HG03280 (cell line): ENCODE results near the gene MYEF2.

Experiments used
- ATAC-seq: cut with Tn5 transposase; IDR thresholded peaks from one replicate; pipeline ENCODE4 v1.9.1; 2021; ENCODE audit warnings: mild to moderate bottlenecking, moderate library complexity; ENCODE audit not compliant: unreplicated experiment

The MYEF2 gene, protein sequence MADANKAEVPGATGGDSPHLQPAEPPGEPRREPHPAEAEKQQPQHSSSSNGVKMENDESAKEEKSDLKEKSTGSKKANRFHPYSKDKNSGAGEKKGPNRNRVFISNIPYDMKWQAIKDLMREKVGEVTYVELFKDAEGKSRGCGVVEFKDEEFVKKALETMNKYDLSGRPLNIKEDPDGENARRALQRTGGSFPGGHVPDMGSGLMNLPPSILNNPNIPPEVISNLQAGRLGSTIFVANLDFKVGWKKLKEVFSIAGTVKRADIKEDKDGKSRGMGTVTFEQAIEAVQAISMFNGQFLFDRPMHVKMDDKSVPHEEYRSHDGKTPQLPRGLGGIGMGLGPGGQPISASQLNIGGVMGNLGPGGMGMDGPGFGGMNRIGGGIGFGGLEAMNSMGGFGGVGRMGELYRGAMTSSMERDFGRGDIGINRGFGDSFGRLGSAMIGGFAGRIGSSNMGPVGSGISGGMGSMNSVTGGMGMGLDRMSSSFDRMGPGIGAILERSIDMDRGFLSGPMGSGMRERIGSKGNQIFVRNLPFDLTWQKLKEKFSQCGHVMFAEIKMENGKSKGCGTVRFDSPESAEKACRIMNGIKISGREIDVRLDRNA

DNA sequence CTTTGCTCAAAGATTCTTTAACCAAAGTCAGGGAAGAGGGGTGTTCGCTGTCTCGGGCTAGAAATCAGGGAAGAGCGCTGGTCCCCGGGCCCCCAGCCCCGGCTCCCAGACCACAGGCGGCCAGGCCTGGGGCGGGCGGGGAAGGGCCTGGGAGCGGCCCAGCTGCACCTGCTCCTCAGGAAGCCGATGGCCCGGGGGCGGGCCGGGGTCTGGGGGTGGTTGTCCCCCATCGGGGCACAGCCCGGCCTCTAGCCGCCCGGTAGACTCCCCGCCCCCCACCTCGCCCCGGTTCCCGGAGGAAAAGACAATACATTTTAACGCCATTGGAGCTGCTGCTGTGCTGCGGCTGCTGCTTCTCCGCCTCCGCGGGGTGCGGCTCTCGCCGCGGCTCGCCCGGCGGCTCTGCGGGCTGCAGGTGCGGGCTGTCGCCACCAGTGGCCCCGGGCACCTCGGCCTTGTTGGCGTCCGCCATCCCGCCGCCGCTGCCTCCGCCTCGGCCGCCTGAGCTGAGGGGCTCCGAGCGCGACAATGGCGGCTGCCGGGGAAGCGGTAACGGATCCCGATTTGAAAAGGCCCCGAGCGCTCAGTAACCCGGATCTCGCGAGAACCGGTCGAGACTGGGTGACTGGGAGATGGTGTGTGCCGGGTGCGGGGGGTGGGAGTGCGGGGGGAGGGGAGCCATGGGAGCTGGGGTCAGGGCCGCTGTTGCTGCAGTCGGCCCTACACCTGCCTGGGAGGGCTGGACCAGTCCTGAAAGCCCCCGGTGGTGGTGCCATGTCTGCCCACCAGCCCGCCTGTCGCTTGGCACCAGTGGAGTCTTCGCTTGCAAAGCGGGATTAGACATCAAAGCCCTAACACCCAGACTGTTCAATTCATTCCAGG, at the start of gene MYEF2:
TSS of gene MYEF2 (minus strand) at position 530 of the 882 bp plus-strand sequence. CDS start at position 472, 58 bp downstream.
- ATAC-seq, result peak; percentile 67

DNA sequence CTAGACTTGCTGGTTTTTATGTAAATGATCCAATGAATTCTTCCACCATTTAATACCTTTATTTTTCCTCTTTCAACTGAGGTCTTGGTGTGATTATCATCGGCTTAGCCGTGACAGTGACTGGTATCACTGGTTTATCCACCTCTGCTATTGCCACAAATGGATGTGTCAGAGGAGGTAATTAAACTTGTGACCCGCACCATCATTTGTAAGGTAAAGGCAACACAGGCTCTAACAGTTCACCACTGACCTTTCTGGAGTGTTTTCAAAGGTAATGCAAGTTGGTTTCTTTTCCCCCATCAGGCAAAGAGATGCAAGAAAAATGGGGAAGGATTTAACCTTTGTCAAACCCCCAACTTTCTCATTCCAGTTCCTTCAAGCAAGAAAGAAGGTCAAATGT, 47.7 kb upstream of the MYEF2 start:
- no peak for ATAC-seq

DNA sequence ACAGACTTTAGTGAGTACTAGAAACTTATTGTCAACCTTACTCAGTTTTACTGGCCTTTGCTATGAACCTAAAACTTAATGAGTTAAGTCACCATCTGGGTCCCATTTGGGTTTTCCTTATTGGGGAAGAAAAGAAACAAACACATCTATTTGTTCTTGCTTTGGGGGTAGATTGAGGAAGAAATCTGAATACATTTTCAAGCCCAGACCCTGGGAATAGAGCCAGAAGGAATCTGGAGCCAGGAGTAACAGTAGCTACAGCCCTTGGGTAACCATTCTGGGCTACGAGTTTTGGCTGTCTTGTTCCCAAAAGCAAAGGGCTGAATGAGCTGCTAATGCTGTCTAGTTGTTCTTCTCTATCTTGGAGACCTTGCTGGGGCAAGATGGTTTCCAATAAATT, 44.5 kb upstream of the MYEF2 start:
- ATAC-seq, result no peak

DNA sequence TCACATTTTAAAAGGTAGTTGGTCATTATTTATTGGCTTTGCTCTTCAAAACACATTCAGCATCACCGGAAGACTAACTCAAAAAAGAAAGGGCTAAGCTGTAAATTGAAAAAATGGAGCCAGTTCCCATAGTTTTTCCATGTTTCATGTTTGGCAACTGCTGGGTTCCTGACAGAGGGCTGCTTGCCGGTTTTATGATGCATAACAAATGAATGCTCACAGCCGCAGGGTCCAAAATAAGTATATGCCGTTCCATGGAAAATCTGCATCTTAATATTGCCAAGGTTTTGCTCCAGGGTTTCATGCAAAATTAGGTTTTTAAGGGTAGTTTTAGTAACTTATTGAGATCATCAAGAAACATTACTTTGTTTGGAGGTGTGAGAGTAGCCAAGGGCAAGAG, 43.8 kb upstream of the MYEF2 start:
- ATAC-seq, result no peak

DNA sequence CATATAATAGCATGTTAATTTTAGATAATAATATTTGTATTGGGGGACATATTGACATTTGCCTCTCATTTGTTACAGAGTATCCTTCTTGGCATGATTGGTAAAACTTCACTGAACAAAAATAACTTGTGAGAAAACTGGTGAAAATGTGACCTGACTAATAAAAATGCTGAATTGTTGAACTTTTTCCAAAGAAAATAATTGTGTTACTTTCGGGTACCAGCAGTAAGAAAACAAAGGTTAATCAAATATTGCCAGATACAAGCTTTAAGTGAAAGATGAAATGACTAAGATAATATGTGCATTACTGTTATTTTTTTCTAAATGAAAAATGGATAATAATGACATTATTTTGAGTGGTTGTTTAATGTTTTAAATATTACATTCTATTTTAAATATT, 43.2 kb upstream of the MYEF2 start:
- ATAC-seq, result no peak

DNA sequence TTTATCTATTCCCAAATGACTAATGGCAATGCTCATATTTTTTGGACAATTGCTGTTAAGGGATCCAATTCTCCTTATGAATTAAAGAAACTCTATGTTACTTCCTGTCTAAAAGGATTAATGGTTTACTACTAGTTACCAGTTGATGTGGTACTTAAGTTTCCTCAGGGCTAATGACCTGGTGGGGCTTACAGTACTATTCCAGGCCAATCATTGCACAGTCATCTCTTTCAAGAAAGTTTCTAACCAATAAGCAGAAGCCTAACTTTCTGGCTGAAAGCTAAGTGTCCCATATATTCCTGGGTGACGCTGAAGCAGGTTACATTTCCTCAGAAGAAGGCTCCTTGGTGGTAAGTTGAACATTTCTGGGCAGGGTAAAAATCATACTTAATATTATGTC, 27.9 kb upstream of the MYEF2 start, which contains the start of gene SLC12A1:
TSS of gene SLC12A1 (plus strand) at position 322 of the 400 bp plus-strand sequence. CDS start 1,418 bp downstream, outside the sequence.
- ATAC-seq, result no peak

DNA sequence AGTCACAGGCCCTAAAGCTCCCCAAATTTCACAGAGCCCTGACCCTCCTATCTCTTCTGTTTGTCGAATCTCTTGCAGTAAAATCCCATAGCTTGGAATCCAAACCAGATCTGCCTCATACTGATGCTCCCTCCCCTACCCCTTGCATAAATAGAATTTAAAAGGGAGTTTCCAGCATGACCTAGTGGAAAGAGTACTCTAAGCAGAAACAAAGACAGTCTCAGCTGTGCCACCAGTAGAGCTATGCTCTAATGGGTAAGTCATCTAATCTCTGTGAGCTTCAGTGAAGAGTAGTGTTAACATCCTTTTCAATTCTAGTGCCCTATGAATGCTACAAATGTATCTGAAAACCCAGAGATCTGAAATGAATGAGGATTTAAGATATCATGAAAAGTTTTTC, 24.0 kb upstream of the MYEF2 start:
- ATAC-seq, result no peak

DNA sequence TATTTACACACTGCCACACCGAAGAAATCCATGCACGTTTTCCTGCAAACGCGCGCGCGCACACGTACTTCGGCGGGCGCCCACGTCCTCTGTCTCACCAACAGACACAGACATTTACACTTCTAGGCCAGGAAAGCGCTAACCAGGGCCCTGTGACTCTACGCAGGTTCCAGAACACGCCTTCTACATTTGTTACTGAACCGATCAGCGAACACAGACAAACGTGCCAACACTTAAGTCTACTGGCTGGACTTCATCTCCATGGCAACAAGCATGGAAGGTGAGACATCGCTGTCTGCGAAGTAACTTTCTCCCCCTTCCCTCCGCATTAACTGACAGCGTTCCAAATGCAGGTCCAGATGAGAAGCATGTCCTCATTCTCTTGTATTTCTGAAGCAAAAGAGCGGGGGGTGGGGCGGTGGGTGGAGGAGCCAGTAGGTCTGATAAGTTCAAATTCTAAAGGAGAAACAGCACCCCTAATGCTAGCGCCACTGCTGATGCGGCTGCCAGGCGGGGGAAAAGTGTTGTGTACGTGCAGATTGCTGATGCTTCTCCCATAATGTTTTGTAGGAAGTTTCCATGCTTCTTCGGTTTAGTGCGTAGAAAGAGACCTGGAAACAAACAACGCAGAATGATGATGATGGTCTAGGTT, 13.6 kb upstream of the MYEF2 start, which contains the start of gene CTXN2:
TSS of gene CTXN2 (plus strand) at position 92 of the 652 bp plus-strand sequence. CDS start 9,636 bp downstream, outside the sequence.
- ATAC-seq, result no peak

DNA sequence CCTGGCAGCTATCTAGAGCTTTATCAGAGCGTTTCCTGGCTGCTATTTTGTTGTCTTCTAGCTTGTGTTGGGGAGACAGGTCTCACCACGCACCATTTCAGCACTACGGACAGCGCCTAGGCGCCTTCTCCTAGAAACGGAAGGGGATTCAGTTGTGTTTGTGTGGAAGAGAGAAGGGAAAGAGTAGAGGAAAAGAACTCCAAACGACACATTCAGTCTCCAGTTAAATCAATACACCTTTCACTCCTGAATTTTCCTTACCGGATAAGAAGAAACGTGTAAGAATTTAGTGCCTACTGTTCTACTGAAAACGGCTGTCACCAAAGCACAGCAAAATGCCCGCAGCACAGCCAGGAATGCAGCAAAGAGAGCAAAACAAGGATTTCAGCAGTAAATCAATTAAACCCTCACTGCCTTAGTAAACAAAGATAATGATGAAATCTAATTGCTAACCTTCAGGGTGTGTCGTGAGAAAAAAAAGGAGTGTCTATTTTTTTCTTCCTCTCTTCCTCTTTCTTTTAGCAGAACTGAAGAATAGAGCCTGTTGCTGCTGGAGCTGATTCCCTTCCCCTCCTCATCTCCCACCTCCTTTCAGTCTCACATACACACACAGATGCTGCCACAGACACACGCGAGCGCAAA, 13.0 kb upstream of the MYEF2 start:
- no peak for ATAC-seq

DNA sequence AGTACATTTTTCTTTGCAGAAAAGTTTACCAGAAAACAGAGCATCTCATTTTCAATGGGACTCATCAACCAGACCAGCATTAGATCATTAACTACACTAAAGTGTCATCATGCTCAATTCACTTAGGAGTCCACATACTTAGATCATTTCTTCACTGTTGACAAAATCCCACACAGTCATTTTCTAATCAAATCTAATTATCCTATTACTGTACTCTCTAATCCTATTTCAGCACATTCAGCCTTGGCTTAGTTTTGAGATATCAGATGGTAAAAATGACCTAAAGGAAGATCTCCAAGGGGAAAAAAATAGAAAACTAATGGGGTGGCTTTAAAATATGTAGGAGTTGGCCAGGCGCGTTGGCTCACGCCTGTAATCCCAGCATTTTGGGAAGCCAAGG, 8.2 kb upstream of the MYEF2 start:
- no peak for ATAC-seq

DNA sequence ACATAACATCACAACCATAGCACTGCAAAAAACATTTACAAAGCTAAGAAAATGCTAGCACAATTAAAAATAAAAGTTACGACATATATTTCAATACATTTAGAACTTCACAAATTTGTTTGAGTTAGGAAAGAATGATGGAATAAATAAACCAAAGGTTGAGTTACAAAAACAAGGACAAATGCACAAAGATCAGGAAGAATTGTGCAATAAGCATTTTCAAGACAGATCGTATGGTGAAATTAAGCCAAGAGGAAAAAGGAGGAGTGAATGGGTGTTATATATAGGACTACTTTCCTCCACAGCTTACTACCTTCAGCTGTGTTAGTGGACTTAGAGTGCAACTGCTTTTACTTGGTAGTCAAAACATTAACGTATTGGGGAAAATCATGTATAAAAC, 7.4 kb upstream of the MYEF2 start:
- no peak for ATAC-seq

DNA sequence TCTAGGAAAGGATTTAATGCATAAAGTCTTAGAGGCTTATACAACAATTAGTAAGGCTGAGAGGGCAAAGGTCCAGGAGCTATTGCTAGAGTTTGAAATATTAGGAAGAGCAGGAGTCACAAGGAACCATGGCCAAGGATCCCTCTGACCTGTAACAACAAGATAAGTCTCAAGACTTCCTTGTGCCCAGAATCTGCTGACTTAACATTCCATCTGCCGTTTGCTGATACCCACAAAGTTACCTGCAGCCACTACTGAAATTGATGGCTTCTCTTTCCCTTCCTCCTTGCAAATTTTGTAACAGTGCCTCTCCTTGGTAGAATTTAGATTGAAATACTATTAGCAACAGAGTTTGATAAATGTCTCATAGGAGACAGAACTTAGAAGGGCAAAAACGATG, 4.7 kb upstream of the MYEF2 start:
- ATAC-seq, result no peak

DNA sequence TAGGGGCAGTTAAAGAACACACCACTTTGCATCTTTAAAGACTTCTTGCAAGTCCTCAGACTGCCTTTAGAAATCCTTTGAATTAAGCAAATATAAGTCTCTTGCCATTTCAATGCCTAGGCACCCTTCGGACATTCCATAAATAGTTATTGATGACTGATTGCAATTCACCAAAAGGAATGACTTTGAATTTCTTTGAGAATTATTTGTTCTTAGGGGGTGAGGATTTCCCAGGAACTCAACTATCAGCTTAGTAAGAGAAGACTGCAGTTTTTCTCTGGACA, 495 bp upstream of the MYEF2 start:
- ATAC-seq, result no peak

DNA sequence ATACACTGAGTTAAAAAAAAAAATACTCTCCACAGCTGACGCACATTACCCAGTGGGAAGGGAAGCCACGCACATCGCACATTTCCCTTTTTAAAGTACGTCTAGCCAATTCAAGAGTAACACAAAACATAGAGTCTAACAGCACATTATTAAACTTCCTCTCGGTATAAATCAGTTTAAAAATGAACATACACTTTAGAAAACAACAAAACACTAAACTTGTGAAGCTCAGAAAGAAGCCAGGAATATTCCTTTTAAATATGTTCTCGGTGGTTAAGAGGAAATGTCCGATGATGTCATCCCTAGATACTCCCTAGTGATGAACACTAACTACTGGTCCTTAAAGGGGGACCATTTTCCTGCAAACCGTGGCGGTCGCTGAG, 721 bp downstream of the MYEF2 start:
- peak; percentile 61 for ATAC-seq

DNA sequence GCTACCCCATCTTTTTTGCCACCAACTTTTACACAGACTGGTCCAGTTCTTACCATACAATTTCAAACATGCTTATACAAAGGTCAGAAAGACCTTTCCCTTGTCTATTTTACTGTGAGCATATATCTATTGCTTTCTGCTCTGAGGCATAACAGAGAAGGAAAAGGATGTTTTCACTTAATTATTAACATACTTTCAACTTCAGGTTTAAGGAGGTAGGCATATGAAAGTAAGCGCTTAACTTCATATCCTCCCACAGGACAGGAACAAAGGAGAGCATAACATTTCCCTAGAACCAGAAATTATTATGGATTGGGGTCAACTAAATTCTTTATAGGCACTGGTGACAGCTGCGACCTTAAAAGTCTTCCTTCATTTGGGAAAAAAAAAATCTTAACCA, 1.1 kb downstream of the MYEF2 start:
- ATAC-seq, result no peak

DNA sequence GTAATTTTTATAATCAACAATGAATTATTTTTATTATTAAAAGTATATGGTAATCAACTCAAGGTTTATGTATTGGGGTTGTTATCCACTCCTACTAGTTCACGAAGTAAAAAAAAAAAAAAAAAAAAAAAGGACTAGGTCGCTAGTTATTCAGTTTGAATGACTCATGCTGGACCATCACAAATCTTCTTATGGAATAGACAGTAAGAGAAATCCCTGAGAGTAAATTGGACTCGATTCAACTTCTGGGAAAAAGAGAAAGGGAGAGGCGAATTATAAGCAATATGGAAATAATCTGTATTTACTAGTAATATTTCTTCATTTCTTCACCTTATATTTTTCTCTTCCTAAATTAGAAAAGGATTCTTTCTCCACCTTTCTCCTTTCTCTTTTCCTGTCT, 2.0 kb downstream of the MYEF2 start:
- ATAC-seq, result no peak

DNA sequence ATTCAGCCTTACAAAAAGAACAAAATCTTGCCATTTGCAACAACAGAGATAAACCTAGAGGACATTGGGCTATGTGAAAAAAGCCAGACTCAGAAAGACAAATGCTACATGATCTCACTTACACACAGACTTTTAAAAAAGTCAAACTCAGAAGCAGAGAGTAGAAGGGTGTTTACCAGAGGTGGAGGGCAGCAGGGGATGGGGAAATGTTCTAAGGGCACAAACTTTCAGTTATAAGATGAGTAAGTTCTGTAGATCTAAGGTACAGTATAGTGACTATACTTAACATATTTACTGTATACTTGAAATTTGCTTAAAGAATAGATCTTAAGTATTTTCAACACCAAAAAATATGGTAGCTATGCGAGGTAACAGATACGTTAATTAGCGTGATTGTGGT, 3.0 kb downstream of the MYEF2 start:
- ATAC-seq, result no peak

DNA sequence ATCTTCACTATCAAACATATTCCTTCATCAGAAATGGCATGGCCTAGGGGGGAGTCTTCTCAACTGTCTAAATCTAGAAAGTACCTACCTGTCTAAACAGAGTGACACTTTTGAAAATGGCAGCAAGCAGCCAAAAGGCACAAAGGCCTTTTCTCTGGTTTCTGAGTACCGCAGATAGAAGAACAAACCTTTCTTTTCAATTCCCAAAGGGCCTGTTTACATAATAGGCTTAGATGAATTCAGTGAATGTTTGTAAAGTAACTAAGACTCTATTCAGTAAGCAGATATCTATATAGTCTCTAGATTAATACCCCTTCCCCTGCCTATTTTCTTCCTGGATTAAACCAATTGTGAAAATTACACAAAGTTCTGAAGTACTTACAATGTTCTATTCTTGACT, 7.1 kb downstream of the MYEF2 start:
- no peak for ATAC-seq

DNA sequence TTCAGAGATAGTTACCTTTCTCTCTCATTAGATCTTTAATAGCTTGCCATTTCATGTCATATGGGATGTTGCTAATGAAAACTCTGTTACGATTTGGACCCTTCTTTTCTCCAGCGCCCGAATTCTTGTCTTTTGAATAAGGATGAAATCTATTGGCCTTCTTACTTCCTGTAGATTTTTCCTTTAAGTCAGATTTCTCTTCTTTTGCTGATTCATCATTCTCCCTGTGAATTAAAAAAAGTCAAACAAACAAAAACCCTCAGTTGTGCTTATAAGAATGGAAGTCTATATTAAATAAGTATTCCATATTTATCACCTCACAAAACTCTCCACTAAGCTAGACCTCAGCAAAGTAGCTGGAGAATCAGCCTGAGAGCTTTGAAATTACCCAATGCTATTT, 9.5 kb downstream of the MYEF2 start:
- ATAC-seq, result no peak

DNA sequence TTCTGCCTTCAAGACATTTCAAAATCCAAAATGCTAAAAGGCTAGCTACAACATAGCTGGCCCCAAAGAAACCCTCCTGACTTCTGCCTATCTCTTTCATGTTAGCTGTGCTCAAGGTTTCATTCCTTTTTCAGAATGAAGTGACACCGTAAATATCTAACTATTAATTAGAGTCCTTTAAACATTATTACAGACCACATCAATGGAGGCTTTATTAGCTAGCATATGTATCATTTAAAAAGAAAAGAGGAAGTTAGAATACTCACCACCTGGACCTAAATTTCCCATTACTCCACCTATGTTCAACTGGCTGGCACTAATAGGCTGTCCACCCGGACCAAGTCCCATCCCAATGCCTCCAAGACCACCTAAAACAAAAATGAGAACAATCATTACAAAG, 24.6 kb downstream of the MYEF2 start:
- ATAC-seq, result no peak

DNA sequence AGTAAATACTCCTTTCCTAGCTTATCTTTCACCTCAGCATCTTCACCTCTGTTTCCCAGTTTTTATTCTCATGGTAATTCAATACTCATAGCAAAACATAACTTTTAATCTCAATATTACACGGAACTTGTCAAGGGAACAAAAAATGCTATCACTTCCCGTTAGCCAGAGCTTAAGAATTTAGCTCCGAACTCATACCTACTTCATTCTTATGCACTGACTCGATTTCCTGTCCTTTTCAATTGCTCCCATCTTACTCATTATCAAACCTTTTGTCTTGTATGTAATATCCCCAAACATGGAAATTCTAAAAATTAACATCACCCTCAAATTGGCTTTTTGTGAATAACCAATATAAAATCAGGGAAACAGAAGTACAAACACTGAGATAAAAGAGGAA, 28.2 kb downstream of the MYEF2 start:
- ATAC-seq, result no peak
